ENCODE measurements around the gene NRP1. TPM values are rescaled to one million over a fixed set of nuclear protein-coding genes. Genes with fewer than 3 reads are reported as not detected.

The NRP1 gene
- total and polyA plus RNA-seq, 2 of the 8 experiments (the other 6 are each of a cell fraction or from before 2014, with no cell fraction given), result 1.2 to 2.1 TPM

- no peak for TF ChIP-seq ASH2L (IDR thresholded peaks at IDR 0.05; ENCODE audit: low read length)
Observed at GRCh38 chr10:33212061-33212748, 122.3 kb downstream of the NRP1 start (continued).
